MCF 10A (cell line): ENCODE measurements around the gene USP13. TPM values are rescaled to one million over a fixed set of nuclear protein-coding genes. Genes with fewer than 3 reads are reported as not detected.
"Not testable (repeated sequence)": the region's sequence is repeated elsewhere in the genome, so short reads cannot be mapped to it uniquely, and the experiment has no call there.

Source experiments
- BruUV-seq: library from RNA; stranded (reverse); fragments of 400-500 nt; replicated peaks from 2 replicates; lab custom pipeline; 2021; lab: Mats Ljungman, UMichigan
- CTCF ChIA-PET: fragments of 300-600 bp; sonication (Branson Sonifier 250); formaldehyde crosslinking; extraction: SDS; loops from one replicate; lab custom pipeline; 2021; ENCODE audit warnings: antibody characterized with exemption, inconsistent platforms; lab: Yijun Ruan, JAX
- POLR2A ChIA-PET: fragments of 300-600, 350-650 bp; sonication (Branson Sonifier 250); formaldehyde crosslinking; extraction: SDS; loops from one replicate; lab custom pipeline; 2020; ENCODE audit warnings: antibody characterized with exemption, inconsistent platforms; lab: Yijun Ruan, JAX
- DNase-seq: peaks from one replicate; pipeline ENCODE4 v3.0.0-alpha.2; 2018; ENCODE audit not compliant: unreplicated experiment
- H3K27ac Mint-ChIP-seq: one replicate; pipeline ENCODE4 v1.8.0; 2022; ENCODE audit warnings: mild to moderate bottlenecking, low read depth, mixed read lengths; ENCODE audit not compliant: unreplicated experiment
- H3K27me3 Mint-ChIP-seq: one replicate; pipeline ENCODE4 v1.8.0; 2022; ENCODE audit warnings: mixed read lengths; ENCODE audit not compliant: insufficient read depth, unreplicated experiment
- H3K36me3 Mint-ChIP-seq: one replicate; pipeline ENCODE4 v1.8.0; 2022; ENCODE audit warnings: mild to moderate bottlenecking, moderate library complexity, mixed read lengths; ENCODE audit not compliant: insufficient read depth, unreplicated experiment
- H3K4me1 Mint-ChIP-seq: one replicate; pipeline ENCODE4 v1.8.0; 2022; ENCODE audit warnings: mixed read lengths; ENCODE audit not compliant: insufficient read depth, unreplicated experiment
- H3K4me3 Mint-ChIP-seq: one replicate; pipeline ENCODE4 v1.8.0; 2022; ENCODE audit warnings: mild to moderate bottlenecking, moderate library complexity, mixed read lengths; ENCODE audit not compliant: unreplicated experiment
- H3K9me3 Mint-ChIP-seq: one replicate; pipeline ENCODE4 v1.8.0; 2022; ENCODE audit warnings: mixed read lengths; ENCODE audit not compliant: unreplicated experiment
- CTCF ChIP-seq: fragments of 200-600 bp; IDR thresholded peaks from one replicate; pipeline ENCODE4 v1.8.0; 2022; ENCODE audit warnings: antibody characterized with exemption, mild to moderate bottlenecking; ENCODE audit not compliant: unreplicated experiment
- intact Hi-C: fragments of 100-400 bp; cut with micrococcal nuclease; formaldehyde crosslinking; loops from 2 replicates; pipeline ENCODE4 v1.14.1; 2022
- total RNA-seq: library from RNA; stranded (reverse); gene quantifications from 2 replicates; pipeline ENCODE4 v1.2.3, GENCODE V29; 2022

Gene USP13
- total RNA-seq, 1 experiment from 2014 or later = 9.7 TPM

DNA sequence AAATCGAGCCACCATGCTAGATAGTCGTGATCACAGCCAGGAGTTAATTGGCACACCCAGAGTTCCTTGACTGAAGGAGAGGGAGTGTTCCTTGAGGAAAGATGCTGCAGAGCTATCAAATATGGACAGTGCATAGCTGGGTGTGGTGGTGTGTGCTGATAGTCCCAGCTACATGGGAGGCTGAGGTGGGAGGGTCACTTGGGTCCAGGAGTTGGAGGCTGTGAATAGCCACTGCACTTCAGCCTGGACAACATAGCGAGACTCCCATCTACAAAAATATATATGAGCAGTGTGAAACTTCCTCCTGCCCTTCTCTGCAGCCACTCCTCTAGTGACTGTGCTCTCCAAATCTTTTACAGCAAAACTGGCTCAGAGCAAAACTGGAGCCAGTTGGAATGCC lies 10.0 kb upstream of the USP13 start:
- no peak for TF ChIP-seq CTCF
- Mint-ChIP-seq H3K9me3 (no peaks in the 10 kb centered on the region), H3K27ac (no peak overlapping the region), H3K4me1 (no peaks in the 10 kb centered on the region), H3K27me3 (no peaks in the 10 kb centered on the region), H3K36me3 (peaks cover 6% of the 10 kb centered on the region), H3K4me3 (no peak overlapping the region)
- DNase-seq = no peak
- CTCF ChIA-PET = no interaction called here
- BruUV-seq = no TSS peak
- POLR2A ChIA-PET = interaction anchor here (1.5 kb wide), 1 partner anchor 15 kb away, joined by 4 read pairs; no protein-coding TSS in a partner anchor
- intact Hi-C loops = no loop called here

GRCh38 chr3:179643837-179644236 lies 9.0 kb upstream of the USP13 start:
- DNase-seq, H3K4me1 Mint-ChIP-seq, H3K27ac Mint-ChIP-seq, intact Hi-C loops, H3K36me3 Mint-ChIP-seq, H3K9me3 Mint-ChIP-seq, BruUV-seq, H3K27me3 Mint-ChIP-seq, H3K4me3 Mint-ChIP-seq: not testable (repeated sequence)
- ChIA-PET POLR2A (interaction anchor here (0.7 to 1.5 kb wide), 3 partner anchors 10 to 48 kb away, joined by 3 to 4 read pairs (median 3); no protein-coding TSS in a partner anchor), CTCF (interaction anchor here (0.6 kb wide), 1 partner anchor 471 kb away, joined by 3 read pairs; no protein-coding TSS in a partner anchor)

DNA sequence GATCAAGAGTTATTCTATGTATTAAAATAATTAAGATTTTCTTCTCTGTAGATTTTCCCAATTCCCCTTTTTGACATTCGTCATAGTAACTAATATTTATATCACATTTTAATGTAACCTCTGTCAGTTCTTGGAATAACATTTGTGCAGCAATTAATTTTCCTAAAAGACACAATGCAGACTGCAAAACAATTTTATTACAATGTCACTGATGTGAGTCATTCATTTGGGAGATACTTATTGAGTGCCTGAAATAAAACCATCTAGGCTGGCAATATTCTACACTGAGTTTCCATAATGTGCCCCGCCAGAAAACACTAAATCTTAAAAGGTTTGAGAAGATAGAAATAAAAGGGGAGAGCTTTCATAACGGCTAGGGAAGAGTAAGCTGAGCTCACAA lies 6.7 kb upstream of the USP13 start:
- no peak overlapping the region for H3K4me3 Mint-ChIP-seq
- H3K36me3 Mint-ChIP-seq = peaks cover 6% of the 10 kb centered on the region
- ChIA-PET POLR2A (no interaction called here), CTCF (no interaction called here)
- BruUV-seq = no TSS peak
- no peaks in the 10 kb centered on the region for H3K27me3 Mint-ChIP-seq
- intact Hi-C loops = no loop called here
- H3K9me3 Mint-ChIP-seq = no peaks in the 10 kb centered on the region
- no peak overlapping the region for H3K27ac Mint-ChIP-seq
- no peaks in the 10 kb centered on the region for H3K4me1 Mint-ChIP-seq
- no peak for DNase-seq
- no peak for TF ChIP-seq CTCF

DNA sequence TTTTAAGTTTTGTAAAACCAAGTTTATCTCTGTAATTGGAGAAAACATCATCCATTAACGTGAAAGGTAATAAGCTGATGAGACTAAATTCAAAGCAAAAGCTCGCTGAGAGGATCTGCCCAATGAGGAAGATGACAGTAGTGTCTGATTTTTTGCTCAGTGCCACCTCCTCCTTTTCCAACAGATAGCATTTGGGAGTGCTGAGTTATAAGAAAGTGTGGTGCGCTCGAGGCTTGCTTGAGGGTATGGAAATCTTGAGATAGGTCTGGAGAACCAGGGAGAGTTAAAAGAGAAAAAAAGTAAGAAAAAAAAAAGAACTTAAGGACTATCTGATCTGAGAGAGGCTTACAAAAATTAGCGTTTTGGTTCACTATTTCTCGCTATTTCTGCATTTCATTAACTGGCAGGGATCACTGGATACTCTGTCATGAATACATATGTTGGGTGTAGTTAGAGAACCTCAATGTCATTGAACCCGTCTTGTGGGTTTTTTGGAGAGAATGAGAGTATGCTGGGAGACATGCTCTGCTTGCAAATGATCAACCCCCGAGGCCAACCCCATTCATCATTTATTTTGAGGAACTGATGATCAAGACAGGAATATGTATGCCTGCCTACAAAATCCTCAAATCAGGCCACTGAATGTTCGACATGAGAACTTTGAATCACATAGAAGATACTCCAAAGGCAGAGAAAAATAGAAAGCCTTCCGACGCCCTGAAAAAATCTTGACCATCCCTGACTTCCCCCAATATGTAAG lies 973 bp upstream of the USP13 start:
- CTCF ChIA-PET = no interaction called here
- Mint-ChIP-seq H3K36me3 (peaks cover 2% of the 10 kb centered on the region), H3K4me1 (peaks cover 5% of the 10 kb centered on the region), H3K27me3 (no peaks in the 10 kb centered on the region), H3K27ac (peak overlapping the region; percentile 82), H3K4me3 (peak overlapping the region; percentile 85), H3K9me3 (no peaks in the 10 kb centered on the region)
- no peak for DNase-seq
- POLR2A ChIA-PET = interaction anchor here (0.7 to 2.8 kb wide), 4 partner anchors 23 to 118 kb away, joined by 3 to 20 read pairs (median 3); partner anchors contain the start of genes MRPL47 and NDUFB5
- intact Hi-C loops = loop anchor here (5.0 kb wide), 1 partner anchor 110 kb away; no protein-coding TSS in a partner anchor
- BruUV-seq = no TSS peak
- TF ChIP-seq CTCF = no peak
